ENCODE measurements around the gene GOSR2.

The GOSR2 gene

GRCh38 chr17:46890638-46891037, 32.3 kb upstream of the GOSR2 start:
- in situ Hi-C loops (cut with HindIII; ENCODE audit: low sequenced_read_pairs) = no loop called here

DNA sequence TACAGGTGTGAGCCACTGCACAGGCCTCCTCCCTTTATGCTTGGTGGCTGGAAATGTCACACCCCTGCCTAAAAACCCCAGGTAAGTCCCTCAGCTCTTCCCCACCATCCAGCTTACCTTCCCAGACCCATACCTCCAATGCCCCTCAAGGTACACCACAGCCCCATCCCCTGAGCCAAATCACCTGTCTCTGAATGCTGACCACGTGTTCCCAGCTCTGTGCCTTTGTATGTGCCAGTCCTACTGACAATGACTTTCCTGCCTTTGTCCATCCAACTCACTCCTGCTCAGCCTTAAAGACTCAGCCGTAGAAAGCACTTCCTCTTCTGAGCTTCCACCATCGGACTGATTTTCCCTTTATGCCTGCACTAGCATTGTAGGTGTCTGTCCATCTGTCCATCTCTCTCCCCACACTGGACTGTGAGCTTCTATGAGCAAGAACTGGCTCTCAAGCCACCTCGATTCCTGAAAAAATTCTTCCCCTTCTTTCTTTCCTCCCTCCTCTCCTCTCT, 30.7 kb upstream of the GOSR2 start:
- in situ Hi-C loops (cut with HindIII; ENCODE audit: low sequenced_read_pairs) = no loop called here

- in situ Hi-C loops (cut with HindIII; ENCODE audit: low sequenced_read_pairs) = no loop called here
These were observed 28.9 kb upstream of the GOSR2 start for GRCh38 chr17:46894024-46894423.

DNA sequence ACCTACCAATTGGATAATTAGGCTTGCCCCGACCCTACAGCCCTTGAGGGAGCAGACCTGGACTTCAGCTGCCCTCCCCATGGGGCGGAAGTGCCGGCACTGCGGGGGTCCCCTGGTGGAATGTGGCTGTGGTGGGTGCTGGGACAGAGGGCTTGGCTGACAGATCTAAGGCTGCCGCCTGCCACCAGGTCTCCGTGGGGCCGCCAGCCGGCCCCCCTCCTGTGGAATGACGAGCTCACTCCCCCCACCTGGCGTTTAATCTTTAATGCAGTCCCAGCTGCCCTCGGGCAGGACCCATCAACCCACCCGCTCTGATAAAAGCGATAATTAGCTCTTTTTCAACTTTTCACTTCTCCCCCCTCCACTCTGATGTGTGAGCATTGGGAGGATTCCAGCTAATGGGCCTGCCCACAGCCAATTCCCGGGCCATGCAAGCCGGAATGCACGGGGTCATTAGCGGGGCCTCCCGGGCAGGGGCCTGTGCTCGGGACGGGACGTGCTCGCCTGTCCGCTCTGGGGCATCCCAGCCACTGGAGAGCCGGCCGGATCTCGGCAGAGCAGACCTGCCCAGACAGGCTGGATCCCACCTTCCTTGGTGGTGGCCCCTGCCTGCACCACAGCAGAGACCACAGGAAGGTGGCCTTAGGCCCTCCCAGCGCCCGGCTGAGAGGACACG, 28.3 kb upstream of the GOSR2 start:
- in situ Hi-C loops (cut with HindIII; ENCODE audit: low sequenced_read_pairs) = no loop called here

GRCh38 chr17:46895171-46895570, 27.8 kb upstream of the GOSR2 start:
- in situ Hi-C loops (cut with HindIII; ENCODE audit: low sequenced_read_pairs) = no loop called here

DNA sequence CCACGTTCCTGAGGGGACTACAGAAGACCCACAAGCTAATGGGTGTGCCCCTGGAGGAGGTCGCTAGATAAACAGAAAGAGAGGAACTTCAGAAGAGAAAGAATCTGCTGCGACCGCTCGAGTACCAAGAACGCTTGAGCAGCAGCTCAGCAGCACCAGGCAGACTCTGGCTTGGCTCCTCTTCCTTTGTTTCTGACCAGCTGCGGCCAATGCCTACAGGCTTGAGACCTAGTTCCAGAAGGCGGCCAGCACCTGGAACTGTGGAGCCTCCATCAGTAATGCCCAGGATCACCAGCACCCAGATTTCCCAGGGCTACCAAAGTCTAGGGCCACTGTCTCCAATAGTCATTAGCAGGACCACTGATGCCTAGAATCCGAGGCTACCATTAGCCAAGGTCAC, 26.0 kb upstream of the GOSR2 start:
- in situ Hi-C loops (cut with HindIII; ENCODE audit: low sequenced_read_pairs) = no loop called here

DNA sequence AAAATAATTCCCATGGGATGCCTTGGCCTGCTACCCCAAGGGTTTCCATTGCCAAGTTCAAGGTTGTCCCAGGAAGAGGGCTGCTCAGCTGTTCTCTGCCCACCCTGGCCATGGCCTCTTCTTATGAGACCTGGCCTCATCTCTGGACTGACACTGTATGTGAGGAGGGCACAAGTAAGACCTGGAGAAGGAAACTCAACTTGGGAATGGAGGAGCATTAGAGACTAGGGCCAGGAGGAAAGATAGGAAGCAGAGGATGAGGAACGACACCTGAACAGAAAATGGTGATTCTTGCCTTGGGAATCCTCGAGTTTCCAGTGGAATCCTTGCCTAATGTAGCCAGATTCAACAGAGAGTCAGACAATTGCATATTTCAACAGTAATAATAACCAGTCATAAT, 24.6 kb upstream of the GOSR2 start:
- in situ Hi-C loops (cut with HindIII; ENCODE audit: low sequenced_read_pairs) = no loop called here

DNA sequence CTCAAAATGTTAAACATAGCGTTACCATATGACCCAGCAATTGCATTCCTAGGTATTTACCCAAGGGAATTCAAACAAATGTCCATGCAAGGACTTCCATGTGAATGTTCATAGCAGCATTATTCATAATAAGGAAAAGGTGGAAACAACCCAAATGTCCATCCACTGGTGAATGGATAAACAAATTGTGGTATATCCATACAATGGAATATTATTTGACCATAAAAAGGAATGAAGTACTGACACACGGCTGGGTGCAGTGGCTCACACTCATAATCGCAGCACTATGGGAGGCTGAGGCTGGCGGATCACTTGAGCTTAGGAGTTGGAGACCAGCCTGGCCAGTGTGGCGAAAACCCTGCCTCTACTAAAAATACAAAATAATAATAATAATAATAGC, 24.1 kb upstream of the GOSR2 start:
- in situ Hi-C loops (cut with HindIII; ENCODE audit: low sequenced_read_pairs) = no loop called here

DNA sequence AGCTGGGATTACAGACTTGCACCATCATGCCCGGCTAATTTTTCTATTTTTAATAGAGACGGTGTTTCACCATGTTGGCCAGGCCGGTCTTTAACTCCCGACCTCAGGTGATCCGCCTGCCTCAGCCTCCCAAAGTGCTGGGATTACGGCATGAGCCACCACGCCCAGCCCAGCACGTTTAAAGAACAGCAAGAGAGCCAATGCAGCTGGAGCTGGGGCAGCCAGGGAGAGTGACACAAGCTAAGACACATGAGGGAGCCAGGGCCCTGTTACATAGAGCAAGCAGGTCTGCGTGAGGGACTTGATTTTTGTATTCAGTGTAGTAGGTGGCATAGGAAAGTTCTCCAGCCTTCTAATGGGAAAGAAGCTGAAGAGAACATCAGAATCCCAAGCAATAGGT, 21.7 kb upstream of the GOSR2 start:
- in situ Hi-C loops (cut with HindIII; ENCODE audit: low sequenced_read_pairs) = no loop called here

- in situ Hi-C loops (cut with HindIII; ENCODE audit: low sequenced_read_pairs) = no loop called here
These were observed 18.9 kb upstream of the GOSR2 start for GRCh38 chr17:46903762-46904672.

DNA sequence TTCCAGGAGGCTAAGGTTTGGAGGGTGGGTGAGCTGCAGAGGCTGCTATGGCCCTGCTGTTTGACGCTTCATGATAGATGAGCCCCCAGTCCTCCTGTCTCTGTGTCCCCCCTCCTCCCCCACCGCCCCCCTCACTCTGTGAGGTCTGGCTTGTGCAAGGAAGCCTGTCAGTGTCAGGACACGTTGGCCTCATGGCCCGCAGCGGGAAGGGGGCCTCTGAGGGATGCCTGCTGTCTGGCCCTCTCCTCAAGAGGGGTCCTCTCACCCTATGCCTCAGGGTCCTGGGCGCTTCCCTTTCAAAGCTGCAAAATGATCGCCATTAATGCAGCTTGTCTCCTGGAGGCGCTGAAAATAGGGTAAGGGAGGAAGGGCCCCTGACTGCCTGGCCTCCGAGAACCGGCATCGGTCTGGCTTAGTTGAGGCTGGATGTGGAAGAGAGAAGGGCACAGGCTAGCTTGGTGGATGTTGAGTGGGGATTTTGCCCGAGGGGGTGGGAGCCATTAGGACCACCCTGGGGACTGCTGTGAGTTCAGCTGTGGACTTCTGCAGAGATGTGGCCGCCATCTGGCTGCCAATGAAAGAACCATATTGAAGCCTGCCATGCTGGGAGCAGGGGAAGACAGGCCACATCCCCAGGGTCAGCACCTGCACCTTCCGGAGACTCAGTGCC, 14.8 kb upstream of the GOSR2 start:
- in situ Hi-C loops (cut with HindIII; ENCODE audit: low sequenced_read_pairs) = no loop called here

- in situ Hi-C loops (cut with HindIII; ENCODE audit: low sequenced_read_pairs) = no loop called here
These were observed 12.6 kb upstream of the GOSR2 start for GRCh38 chr17:46910179-46910927.

GRCh38 chr17:46911311-46911710, 11.6 kb upstream of the GOSR2 start:
- in situ Hi-C loops (cut with HindIII; ENCODE audit: low sequenced_read_pairs) = no loop called here

DNA sequence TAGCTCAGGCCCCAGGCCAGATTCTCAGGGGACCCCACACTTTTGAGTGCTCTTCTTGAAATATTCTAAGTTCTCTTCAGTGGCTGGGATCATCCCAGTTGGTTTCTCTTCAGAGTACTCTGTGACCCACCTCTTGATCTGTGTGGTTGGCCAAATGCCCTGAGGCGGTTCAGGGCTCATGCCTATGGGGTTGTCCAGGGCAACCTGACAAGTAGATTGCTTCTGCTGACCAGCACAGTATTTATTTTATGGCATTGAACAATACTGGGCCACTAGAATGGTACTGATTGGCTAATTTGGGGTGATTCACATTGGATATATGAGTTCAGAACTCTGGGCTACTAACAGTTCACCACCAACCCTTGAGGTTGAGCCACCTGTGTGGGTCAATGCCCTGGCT, 7.4 kb upstream of the GOSR2 start:
- in situ Hi-C loops (cut with HindIII; ENCODE audit: low sequenced_read_pairs) = no loop called here

- in situ Hi-C loops (cut with HindIII; ENCODE audit: low sequenced_read_pairs) = no loop called here
These were observed 6.7 kb upstream of the GOSR2 start for GRCh38 chr17:46916211-46916610.

DNA sequence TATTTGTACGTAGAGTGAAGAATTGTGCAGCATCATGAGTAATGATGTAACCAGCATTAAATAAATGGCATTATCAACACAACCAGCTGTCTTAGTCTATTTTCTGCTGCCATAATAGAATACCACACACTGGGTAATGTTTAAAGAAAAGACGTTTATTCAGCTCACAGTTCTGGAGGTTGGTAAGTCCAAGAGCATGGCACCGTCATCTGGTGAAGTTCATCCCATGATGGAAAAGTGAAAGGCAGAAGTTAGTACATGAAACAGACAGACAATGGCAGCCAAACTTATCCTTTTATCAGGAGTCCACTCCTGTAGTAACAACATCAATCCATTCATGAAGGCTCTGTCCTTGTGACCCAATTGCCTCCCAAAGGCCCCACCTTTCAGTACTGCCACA, 6.3 kb upstream of the GOSR2 start:
- in situ Hi-C loops (cut with HindIII; ENCODE audit: low sequenced_read_pairs) = no loop called here

- in situ Hi-C loops (cut with HindIII; ENCODE audit: low sequenced_read_pairs) = no loop called here
These were observed 5.9 kb upstream of the GOSR2 start for GRCh38 chr17:46917041-46917440.

GRCh38 chr17:46917516-46917915, 5.4 kb upstream of the GOSR2 start:
- in situ Hi-C loops (cut with HindIII; ENCODE audit: low sequenced_read_pairs) = no loop called here

DNA sequence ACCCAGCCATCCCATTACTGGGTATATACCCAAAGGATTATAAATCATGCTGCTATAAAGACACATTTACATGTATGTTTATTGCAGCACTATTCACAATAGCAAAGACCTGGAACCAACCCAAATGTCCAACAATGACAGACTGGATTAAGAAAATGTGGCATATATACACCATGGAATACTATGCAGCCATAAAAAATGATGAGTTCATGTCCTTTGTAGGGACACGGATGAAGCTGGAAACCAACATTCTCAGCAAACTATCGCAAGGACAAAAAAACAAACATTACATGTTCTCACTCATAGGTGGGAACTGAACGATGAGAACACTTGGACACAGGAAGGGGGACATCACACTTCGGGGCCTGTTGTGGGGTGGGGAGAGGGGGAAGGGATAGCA, 998 bp upstream of the GOSR2 start:
- in situ Hi-C loops (cut with HindIII; ENCODE audit: low sequenced_read_pairs) = loop anchor here (5.0 kb wide), 1 partner anchor 65 kb away; no protein-coding TSS in a partner anchor

- in situ Hi-C loops (cut with HindIII; ENCODE audit: low sequenced_read_pairs) = loop anchor here (5.0 kb wide), 1 partner anchor 65 kb away; no protein-coding TSS in a partner anchor
These were observed 515 bp upstream of the GOSR2 start for GRCh38 chr17:46922487-46922803.
